Aorta (tissue), 5 donors: ENCODE results near the gene ISCA2. TPM values are rescaled to one million over a fixed set of nuclear protein-coding genes. Genes with fewer than 3 reads are reported as not detected.

Experiments used
- ATAC-seq: fragments of 200-7000 bp; cut with Tn5 transposase; one replicate; pipeline ENCODE4 v1.9.1; 2022; ENCODE audit warnings: moderate library complexity; ENCODE audit not compliant: low FRiP score
- DNase-seq, 2 donors: peaks; one replicate each; pipeline ENCODE4 v3.0.0-alpha.2; 2020
- H3K27ac ChIP-seq, 2 donors: one replicate each; pipeline ENCODE4 v1.5.1; 2013; ENCODE audit warnings: low read length in 2 of 2, mild to moderate bottlenecking in 2 of 2, moderate library complexity in 2 of 2, control low read depth in 1 of 2, inconsistent platforms in 1 of 2, low read depth in 1 of 2
- H3K27me3 ChIP-seq, 2 donors: one replicate each; pipeline ENCODE4 v1.6.1; 2013; ENCODE audit warnings: control low read depth in 1 of 2, low read length in 1 of 2, mild to moderate bottlenecking in 1 of 2, moderate library complexity in 1 of 2; ENCODE audit not compliant: insufficient read depth in 2 of 2, control insufficient read depth in 1 of 2
- H3K36me3 ChIP-seq, 2 donors: one replicate each; pipeline ENCODE4 v1.6.1; 2013; ENCODE audit warnings: control low read depth in 1 of 2, low read length in 1 of 2, mild to moderate bottlenecking in 1 of 2; ENCODE audit not compliant: insufficient read depth in 2 of 2, control insufficient read depth in 1 of 2
- H3K4me1 ChIP-seq, 2 donors: one replicate each; pipeline ENCODE4 v1.6.1; 2013; ENCODE audit warnings: low read length in 2 of 2, control low read depth in 1 of 2, mild to moderate bottlenecking in 1 of 2, moderate library complexity in 1 of 2; ENCODE audit not compliant: insufficient read depth in 2 of 2, control insufficient read depth in 1 of 2
- H3K4me3 ChIP-seq, 2 donors: one replicate each; pipeline ENCODE4 v1.5.1; 2013; ENCODE audit warnings: low read length in 2 of 2, control low read depth in 1 of 2, mild to moderate bottlenecking in 1 of 2
- H3K9me3 ChIP-seq: one replicate; pipeline ENCODE4 v1.6.1; 2013; ENCODE audit warnings: mild to moderate bottlenecking, low read length; ENCODE audit not compliant: control insufficient read depth
- WGBS, 2 donors: extraction: QIAGEN DNeasy Blood & Tissue Kit; methylation state at CpG; one replicate each; pipeline ENCODE4 v1.1.7; 2013; 5-methylcytosine and 5-hydroxymethylcytosine counted together
- intact Hi-C, 2 donors: fragments of 100-400 bp; cut with DNase I; formaldehyde crosslinking; loops; one replicate each; pipeline versions ENCODE4 v1.14.2 to v1.15.0; 2022
- polyA plus RNA-seq, 2 donors: library from polyadenylated mRNA; stranded (reverse); fragments of 200-250 nt; gene quantifications; one replicate each; pipeline ENCODE4 v1.2.3, GENCODE V29; 2013
- total RNA-seq, 2 donors: library from RNA; stranded (reverse); fragmentation: NEBNext Ultra II Directional; extraction: Animal tissue kit (Norgen Biotek cat#: 25700); gene quantifications; one replicate each; pipeline ENCODE4 v1.2.1, GENCODE V29; 2021
- donor health status: healthy with polysubstance abuse.
- donor health status: Bipolar disorder and iron deficiency.
- donor health status: DM: no; HTN: no; CAD: no.
- donor health status: DM: no; HTN: no; CAD: no.
- donor health status: DM: yes; HTN: yes; CAD: no.

Gene ISCA2
- total and polyA plus RNA-seq, 4 donors: 12.9 to 15.9 (median 14.5) TPM

DNA sequence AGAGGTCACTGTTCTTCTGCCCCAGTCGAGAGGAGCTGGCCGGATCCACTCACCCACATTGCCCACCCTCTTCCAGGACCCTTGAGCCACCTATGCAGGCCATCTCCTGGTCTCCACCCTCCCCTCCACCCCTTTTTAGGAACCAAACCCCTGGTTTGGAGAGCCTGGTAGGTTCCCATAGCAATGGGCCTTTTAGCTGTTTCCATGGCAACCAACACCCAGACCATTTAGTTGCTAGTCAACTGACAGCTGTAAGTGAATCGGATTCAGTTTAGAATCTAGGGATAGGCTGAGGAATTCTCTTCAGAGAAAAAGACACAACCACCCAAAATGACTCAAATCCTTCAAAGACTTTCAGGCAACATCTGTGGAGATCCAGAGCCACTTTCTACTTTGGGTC is 17.0 kb upstream of the ISCA2 start:
- ATAC-seq: no peak
- no peak for DNase-seq
- Histone ChIP-seq H3K4me1 (peaks cover 0 to 2% of the 10 kb centered on the region in 2 donors), H3K9me3 (no peaks in the 10 kb centered on the region), H3K27ac (peak overlapping the region in 1 of 2 donors; percentile 75), H3K36me3 (peaks cover 2 to 8% of the 10 kb centered on the region in 2 donors), H3K4me3 (no peak overlapping the region), H3K27me3 (no peaks in the 10 kb centered on the region)
- 90 to 96% methylated on average over 3 of the region's 3 CpGs for WGBS, 2 donors
- intact Hi-C loops: no loop called here

DNA sequence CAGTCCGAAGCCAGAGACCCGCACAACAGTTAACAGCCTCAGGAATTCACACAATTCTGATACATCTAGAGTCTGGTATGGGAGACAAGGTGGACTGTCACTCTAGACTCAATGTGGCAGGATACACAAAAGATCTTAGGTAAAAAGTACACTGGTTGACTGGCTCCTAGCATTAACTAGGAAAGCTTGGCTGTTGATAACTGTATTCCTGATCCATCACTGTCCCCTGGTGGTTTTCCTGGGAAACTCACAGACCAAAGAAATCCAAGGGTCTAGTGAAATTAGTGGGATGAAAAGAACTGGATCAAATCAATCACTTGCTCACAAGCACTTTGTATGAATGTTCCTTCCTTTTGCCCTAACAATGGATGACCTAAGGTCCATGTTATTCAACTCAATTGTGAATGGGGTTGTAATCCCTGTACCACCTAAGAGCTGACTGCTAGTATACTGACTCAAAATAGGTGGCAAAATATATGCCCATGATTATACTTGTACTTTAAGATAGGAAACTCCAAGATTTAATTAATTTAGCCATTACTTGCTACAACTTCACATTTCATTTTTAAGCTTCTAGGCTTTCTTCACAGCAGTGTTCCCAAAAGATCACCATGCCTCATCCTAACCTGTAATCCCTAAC is 14.4 kb upstream of the ISCA2 start:
- intact Hi-C loops: no loop called here
- no peak for ATAC-seq
- no peaks in the 10 kb centered on the region for H3K9me3 ChIP-seq
- peaks cover 2 to 11% of the 10 kb centered on the region in 2 donors for H3K36me3 ChIP-seq
- no peak overlapping the region for H3K27ac ChIP-seq
- no peaks in the 10 kb centered on the region for H3K27me3 ChIP-seq
- H3K4me3 ChIP-seq: no peak overlapping the region
- DNase-seq: no peak
- H3K4me1 ChIP-seq: peaks cover 0 to 2% of the 10 kb centered on the region in 2 donors
- WGBS, 2 donors: 93 to 96% methylated on average over 2 of the region's 2 CpGs

DNA sequence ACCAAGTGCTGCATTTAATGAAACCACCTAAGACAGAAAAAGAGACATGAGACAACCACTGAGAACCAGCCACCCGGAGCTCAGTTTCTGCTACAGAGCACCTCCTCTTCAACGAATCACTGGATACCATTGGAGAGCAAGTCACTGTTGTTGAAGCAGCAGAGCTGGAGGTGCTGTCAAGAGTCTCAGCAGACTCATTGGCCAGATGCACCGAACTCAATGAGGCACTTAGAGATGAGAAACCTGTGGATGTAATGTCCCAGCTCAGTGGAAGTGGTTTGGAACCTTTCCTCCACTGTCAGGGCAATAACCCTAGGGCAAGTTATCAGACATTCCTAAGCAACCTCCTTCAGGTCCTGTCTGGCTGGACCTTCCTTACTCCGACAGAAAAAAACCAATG is 13.5 kb upstream of the ISCA2 start:
- H3K27me3 ChIP-seq: no peaks in the 10 kb centered on the region
- H3K4me3 ChIP-seq: no peak overlapping the region
- H3K4me1 ChIP-seq: peaks cover 0 to 2% of the 10 kb centered on the region in 2 donors
- peaks cover 2 to 12% of the 10 kb centered on the region in 2 donors for H3K36me3 ChIP-seq
- intact Hi-C loops: loop anchor here in 1 of 2 donors (5.0 kb wide), 1 partner anchor 118 kb away; no protein-coding TSS in a partner anchor
- H3K27ac ChIP-seq: no peak overlapping the region
- WGBS, 2 donors: 81 to 89% methylated on average over 4 of the region's 4 CpGs
- no peak for DNase-seq
- no peak for ATAC-seq
- H3K9me3 ChIP-seq: no peaks in the 10 kb centered on the region

DNA sequence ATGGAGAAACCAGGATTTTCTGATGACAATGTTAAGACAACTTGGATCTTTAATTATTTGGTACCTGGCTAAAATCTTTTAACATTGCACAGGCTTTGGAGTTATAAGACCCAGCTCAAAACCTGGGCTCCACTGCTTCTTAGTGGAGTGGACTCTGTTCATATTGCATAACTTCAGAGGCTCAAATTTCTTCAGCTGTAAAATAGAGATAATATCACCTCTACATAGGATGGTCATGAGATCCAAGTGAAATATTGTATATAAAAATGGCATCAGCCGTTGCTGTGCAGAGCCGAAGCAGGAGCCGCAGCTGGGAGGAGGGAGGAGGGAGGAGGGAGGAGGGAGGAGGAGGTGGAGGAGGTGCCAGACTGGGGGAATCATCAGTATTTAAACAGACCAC is 11.0 kb upstream of the ISCA2 start:
- Histone ChIP-seq H3K27ac (no peak overlapping the region), H3K9me3 (no peaks in the 10 kb centered on the region), H3K4me3 (no peak overlapping the region), H3K4me1 (no peaks in the 10 kb centered on the region), H3K36me3 (peaks cover 2 to 8% of the 10 kb centered on the region in 2 donors), H3K27me3 (no peaks in the 10 kb centered on the region)
- intact Hi-C loops: loop anchor here in 1 of 2 donors (5.0 kb wide), 1 partner anchor 120 kb away; no protein-coding TSS in a partner anchor
- 77 to 80% methylated on average over 3 of the region's 3 CpGs for WGBS, 2 donors
- DNase-seq: no peak
- ATAC-seq: no peak

DNA sequence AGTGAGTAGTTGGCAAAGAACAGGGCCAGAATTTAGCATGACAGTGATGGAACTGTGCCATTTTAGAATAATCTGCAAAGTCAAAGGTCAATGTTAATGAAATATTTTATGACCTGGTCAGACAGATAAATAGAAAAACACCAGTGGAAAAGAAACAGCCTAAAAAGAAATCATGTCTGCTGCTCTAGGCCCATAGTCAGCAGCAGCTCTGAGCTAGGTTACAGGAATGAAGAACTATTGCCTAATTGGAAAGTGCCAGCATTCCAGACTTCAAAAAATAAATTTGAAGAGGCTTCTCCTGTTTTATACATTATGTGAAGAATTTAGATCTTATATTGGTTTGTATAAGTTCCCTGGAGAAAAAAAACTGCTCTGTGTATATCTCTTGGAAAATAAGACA is 10.2 kb upstream of the ISCA2 start:
- H3K27ac ChIP-seq: no peak overlapping the region
- H3K4me1 ChIP-seq: no peaks in the 10 kb centered on the region
- H3K9me3 ChIP-seq: no peaks in the 10 kb centered on the region
- intact Hi-C loops: loop anchor here in 1 of 2 donors (5.0 kb wide), 1 partner anchor 121 kb away; no protein-coding TSS in a partner anchor
- ATAC-seq: no peak
- peaks cover 2 to 8% of the 10 kb centered on the region in 2 donors for H3K36me3 ChIP-seq
- H3K27me3 ChIP-seq: no peaks in the 10 kb centered on the region
- no peak for DNase-seq
- no peak overlapping the region for H3K4me3 ChIP-seq

DNA sequence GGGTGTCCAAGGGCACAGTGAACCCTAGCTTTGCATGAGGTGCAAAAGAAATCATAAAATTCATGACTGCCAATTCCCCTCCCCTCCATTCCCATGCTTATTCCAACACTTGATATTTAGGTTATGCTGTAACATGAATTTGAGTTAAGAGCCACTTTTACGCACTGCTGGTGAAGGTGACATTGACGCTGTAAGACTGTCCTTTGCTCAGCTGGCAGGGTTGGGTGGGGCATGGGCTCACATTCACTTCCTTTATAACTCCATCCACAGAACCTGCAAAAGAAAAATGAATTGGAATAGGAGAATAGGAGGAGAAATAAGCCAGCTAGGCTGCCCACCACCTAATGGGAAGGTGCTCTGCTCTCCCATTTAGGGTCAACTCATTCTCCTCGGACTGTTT is 7.4 kb upstream of the ISCA2 start:
- H3K4me1 ChIP-seq: no peaks in the 10 kb centered on the region
- no peaks in the 10 kb centered on the region for H3K9me3 ChIP-seq
- intact Hi-C loops: no loop called here
- peaks cover 0 to 5% of the 10 kb centered on the region in 2 donors for H3K36me3 ChIP-seq
- WGBS, 2 donors: 87 to 90% methylated on average over 3 of the region's 3 CpGs
- H3K27ac ChIP-seq: no peak overlapping the region
- no peak overlapping the region for H3K4me3 ChIP-seq
- H3K27me3 ChIP-seq: no peaks in the 10 kb centered on the region
- ATAC-seq (no peak), DNase-seq (no peak)

DNA sequence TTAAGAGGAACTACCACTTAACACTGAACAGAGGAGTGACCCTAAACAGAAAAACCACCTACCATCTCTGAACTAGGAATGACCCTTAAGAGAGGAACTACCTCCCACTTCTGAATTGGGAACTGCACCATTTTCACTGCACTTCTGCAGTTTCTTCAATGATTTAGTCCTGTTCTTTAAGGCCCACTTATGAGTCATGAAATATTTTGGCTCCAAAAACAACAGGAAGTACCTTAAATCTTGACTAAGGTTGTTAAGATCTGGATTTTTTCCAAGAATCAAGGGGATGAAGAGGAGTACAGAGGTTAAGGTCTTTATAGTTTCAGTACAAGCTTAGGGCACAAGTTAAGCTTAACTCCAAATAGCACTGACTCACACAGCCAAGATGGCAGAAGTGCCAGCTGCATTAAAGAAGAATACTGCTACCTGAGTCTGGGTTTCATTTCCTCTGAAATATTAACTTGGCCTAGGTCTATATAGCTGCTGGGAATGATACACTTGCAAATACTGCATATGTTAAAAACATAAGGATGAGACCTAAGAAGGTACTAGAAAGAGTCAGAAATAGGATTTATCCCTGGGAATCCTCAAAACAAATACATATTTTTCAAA is 4.7 kb upstream of the ISCA2 start:
- DNase-seq: no peak
- ATAC-seq: no peak
- Histone ChIP-seq H3K4me1 (peaks cover 4 to 5% of the 10 kb centered on the region in 2 donors), H3K4me3 (no peak overlapping the region), H3K36me3 (peaks cover 0 to 2% of the 10 kb centered on the region in 2 donors), H3K9me3 (no peaks in the 10 kb centered on the region), H3K27me3 (no peaks in the 10 kb centered on the region), H3K27ac (no peak overlapping the region)
- intact Hi-C loops: no loop called here

DNA sequence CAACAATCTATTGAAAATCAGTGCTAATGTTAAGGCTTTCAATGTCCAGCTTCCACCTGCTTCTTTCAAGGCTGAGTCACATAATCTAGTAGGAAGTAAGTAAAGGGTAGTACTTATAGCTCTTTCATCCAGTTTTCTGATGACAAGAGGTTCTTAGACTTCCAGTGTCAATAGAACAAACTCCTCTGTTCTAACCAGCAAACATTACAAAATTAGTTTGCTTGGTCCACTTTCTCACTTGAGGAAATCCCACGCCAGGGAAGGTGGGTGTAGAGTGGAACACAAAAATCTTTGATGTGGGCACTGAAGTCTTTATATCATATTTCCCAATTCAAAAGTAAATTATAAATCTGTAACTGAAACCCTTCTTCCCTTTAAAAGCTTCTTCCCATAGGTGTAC is 3.1 kb upstream of the ISCA2 start:
- Histone ChIP-seq H3K27me3 (no peaks in the 10 kb centered on the region), H3K36me3 (no peaks in the 10 kb centered on the region), H3K4me3 (no peak overlapping the region), H3K9me3 (no peaks in the 10 kb centered on the region), H3K27ac (no peak overlapping the region), H3K4me1 (peaks cover 4 to 5% of the 10 kb centered on the region in 2 donors)
- no peak for ATAC-seq
- WGBS, 2 donors: 87 to 97% methylated on average over 1 of the region's 1 CpG
- no peak for DNase-seq
- intact Hi-C loops: loop anchor here in 1 of 2 donors (10.0 kb wide), 1 partner anchor 304 kb away; no protein-coding TSS in a partner anchor
